Measurements from ENCODE around the gene RAB11FIP4. TPM values are rescaled to one million over a fixed set of nuclear protein-coding genes. Genes with fewer than 3 reads are reported as not detected.

RAB11FIP4 gene
- polyA plus RNA-seq, 5 donors: 5.9 to 8.4 (median 7.1) TPM

DNA sequence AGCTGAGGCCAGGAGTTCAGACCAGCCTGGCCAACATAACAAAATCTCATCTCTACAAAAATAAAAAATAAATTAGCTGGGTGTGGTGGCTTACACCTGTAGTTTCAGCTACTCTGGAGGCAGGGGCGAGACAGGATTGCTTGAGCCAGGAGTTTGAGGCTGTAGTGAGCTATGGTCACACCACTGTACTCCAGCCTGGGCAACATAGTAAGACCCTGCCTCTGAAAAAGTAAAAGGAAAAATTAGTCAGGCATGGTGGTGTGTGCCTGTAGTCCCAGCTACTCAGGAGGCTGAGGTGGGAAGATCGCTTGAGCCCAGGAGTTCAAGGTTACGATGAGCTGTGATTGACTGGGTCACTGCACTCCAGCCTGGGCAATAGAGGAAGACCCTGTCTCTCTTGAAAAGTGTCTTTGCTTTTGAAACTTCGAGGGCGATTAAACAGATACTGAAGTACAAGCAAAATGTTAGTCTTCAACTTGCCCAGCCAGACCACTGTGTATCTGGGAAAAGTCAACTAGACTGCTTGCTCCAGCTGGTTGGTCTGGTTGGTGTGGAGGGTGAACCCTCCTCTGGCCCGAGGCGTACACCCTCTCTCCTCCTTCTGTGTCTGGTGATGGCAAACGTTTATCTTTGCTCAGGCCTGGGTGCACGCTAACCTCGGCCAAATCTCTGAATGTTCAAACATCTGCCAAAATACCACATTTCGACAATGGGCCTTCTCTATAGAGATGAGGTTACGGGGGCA is 174.9 kb downstream of the RAB11FIP4 start:
- no peak for DNase-seq

DNA sequence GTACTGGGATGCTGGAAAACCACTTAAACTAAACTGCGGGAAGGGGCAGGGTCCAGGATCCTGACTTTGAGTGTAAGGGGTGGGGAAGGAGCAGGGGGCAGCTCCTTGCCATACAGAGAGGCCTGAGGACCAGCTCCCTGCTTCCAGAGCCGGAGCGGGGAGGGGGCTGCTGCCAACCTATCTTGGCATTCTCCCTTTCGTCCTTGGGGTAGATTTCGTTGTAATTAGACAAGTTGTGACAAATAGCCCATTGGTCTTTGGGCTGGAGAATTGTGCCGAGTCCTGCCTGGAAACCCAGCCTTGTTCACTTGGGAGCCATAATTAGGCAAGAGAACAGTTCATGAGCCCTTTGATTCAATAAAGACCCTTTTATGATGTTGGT is 175.5 kb downstream of the RAB11FIP4 start:
- no peak for DNase-seq

DNA sequence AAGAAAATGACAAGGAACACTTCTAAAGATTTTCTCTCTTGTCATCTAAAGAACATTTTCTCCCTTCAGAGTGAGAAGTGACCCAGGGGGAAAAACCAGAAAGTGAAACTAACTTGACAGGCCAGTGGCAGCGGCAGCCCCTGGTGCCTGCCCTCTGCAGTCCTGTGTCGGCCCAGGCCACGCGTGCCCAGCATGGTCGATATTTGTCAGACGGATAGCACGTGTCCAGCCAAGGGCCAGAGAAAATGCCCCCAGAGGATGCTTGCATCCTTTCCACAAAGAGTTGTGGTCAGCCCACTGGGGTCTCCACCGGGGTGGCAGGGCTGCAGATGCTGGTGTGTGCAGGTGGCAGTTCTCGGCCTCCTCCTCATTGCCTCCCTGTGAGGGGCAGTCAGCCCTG is 176.6 kb downstream of the RAB11FIP4 start:
- DNase-seq: no peak

DNA sequence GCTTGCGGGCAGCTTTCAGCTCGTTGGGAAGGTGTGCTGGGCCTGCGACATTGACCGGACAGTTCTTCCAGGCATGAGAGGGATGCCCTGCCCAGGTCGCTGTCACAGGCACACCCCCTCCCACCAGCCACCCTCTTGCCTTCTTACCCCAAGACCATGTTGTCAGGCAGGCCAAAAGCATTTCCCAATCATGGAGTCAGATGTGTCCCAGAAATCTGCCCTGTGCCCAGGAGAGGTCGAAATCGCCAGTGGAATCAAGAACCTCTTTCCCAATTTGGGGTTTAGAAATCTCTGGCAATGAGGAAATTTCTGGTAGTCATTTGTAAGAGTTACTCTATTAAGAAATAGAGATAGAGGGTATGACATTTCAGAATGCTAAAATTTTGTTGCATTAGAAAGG is 177.1 kb downstream of the RAB11FIP4 start:
- no peak for DNase-seq

- no peak for DNase-seq
These were observed 178.8 kb downstream of the RAB11FIP4 start for GRCh38 chr17:31570231-31570630.

- no peak for DNase-seq
These were observed 179.7 kb downstream of the RAB11FIP4 start for GRCh38 chr17:31570951-31571892.

DNA sequence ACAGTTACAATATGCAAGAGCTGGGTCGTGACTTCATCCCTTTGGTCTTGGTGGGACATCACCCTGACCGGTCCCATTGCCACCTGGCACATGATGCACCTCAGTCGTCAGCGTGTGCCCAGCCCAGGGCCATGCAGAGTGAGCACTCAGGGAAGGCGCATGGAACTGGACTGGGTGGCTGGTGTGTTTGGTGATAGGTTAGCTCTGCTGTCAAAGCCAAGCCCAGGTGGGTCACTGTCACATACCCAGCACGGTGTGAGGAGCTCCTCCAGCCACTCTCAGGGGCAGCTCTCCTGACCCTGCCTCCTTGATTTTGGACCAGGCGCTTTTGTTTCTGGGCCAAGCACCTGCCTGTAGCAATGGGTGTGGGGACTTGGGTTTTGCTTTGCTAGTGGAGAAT is 180.9 kb downstream of the RAB11FIP4 start:
- DNase-seq: no peak

DNA sequence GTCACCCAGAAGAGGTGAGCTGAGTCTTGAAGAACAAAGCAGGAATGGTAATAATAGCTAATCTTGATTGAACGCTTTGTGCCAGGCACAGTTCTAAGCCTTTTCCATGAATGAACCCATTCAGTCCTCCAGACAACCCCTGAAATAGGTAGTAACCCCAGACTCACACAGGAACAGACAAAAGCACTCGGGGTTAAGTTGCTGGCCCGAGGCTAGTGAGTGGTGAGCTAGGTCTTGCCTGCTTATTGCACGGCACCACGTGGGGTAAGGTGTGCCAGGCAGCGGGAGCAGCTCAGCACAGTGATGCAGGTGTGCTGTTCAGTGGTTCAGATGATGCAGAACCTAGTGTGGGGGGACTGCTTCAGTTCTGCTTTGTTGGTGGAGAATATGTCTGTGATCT is 181.6 kb downstream of the RAB11FIP4 start:
- DNase-seq: no peak

DNA sequence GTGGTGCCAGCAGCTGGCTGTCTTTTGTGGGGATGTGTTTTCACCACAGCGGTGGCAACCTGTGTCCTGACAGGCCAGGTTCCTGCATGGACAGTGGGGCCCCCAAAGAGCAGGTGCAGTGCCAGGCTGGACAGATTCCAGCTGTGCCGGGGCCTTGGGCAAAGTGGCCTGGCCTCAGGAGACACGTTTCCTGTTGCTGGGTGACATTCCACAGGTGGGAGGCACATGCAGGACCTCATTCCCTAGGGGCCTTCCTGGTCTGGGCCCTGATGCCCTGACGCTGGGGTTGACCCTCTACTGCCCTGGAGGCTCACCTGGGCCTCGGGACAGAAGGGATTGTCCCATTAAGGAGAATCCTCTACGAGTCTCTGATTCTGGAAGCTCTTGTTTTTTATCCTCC is 182.4 kb downstream of the RAB11FIP4 start:
- DNase-seq: no peak

GRCh38 chr17:31574458-31574857 is 183.0 kb downstream of the RAB11FIP4 start:
- no peak for DNase-seq

GRCh38 chr17:31575043-31575442 is 183.6 kb downstream of the RAB11FIP4 start:
- no peak for DNase-seq

- no peak for DNase-seq
These were observed 187.8 kb downstream of the RAB11FIP4 start for GRCh38 chr17:31579265-31579664.

GRCh38 chr17:31580316-31580705 is 188.8 kb downstream of the RAB11FIP4 start:
- DNase-seq: no peak

GRCh38 chr17:31580706-31581490 is 189.4 kb downstream of the RAB11FIP4 start:
- no peak for DNase-seq

- no peak for DNase-seq
These were observed 190.0 kb downstream of the RAB11FIP4 start for GRCh38 chr17:31581491-31581890.

- DNase-seq: no peak
These were observed 190.9 kb downstream of the RAB11FIP4 start for GRCh38 chr17:31582151-31582907.

GRCh38 chr17:31583772-31584356 is 192.4 kb downstream of the RAB11FIP4 start:
- DNase-seq: no peak

- DNase-seq: no peak
These were observed 193.2 kb downstream of the RAB11FIP4 start for GRCh38 chr17:31584438-31585279.

DNA sequence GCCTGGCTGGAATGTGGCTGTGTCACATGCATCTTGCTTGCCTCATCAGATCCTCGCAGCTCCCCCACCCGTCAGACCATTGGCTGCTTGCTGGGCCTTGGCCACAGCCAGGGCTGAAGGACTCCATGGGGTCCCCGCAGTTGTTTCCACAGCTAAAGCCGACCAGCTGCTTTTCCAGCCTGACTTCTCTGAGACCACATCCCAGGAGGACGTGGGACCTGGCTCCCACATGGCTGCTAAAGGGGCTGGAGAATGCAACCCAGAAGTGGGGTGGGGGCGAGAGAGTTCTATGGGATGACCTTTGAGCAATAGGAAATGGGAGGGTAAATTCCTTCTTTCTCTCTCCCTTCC is 193.8 kb downstream of the RAB11FIP4 start:
- no peak for DNase-seq

GRCh38 chr17:31586946-31587345 is 195.5 kb downstream of the RAB11FIP4 start:
- no peak for DNase-seq

Data from right lung (tissue), 5 donors.